Parietal lobe (tissue), 1 donor: Measurements from ENCODE around the gene PARP15. TPM values are rescaled to one million over a fixed set of nuclear protein-coding genes. Genes with fewer than 3 reads are reported as not detected.

ENCODE experiments used
- total RNA-seq: library from RNA; depleted of rRNA; stranded (reverse); fragments of >200 nt; gene quantifications from one replicate; pipeline ENCODE4 v1.2.3, GENCODE V29; 2014

PARP15 gene
- total RNA-seq = under 0.01 TPM

GRCh38 chr3:122577409-122578031 is at the start of gene PARP15:
TSS of gene PARP15 (plus strand) at chr3:122577650. CDS start at chr3:122577668, 18 bp downstream.

GRCh38 chr3:122564155-122564912 is 13.1 kb upstream of the PARP15 start, which contains the start of the genes DTX3L and PARP9:
TSS of gene DTX3L (plus strand) at chr3:122564338. CDS start at chr3:122564427, 89 bp downstream.
TSS of gene PARP9 (minus strand) at chr3:122564300. CDS start at chr3:122559620, 4,680 bp downstream.

GRCh38 chr3:122680475-122681283 is 103.2 kb downstream of the PARP15 start, which contains the start of gene PARP14:
TSS of gene PARP14 (plus strand) at chr3:122680839. CDS start at chr3:122680884, 45 bp downstream.

Other genes with a start within 250 kb of the PARP15 start
- gene MIX23, start 194.4 kb upstream of the PARP15 start, total RNA-seq = 18.8 TPM
- 6.9 TPM for gene FAM162A, start 193.5 kb upstream of the PARP15 start, total RNA-seq
- gene WDR5B, start 161.6 kb upstream of the PARP15 start, total RNA-seq = 8.8 TPM
- 58.5 TPM for gene KPNA1, start 62.7 kb upstream of the PARP15 start, total RNA-seq
- gene PARP9, start 13.3 kb upstream of the PARP15 start, total RNA-seq = 4.1 TPM
- 2.8 TPM for gene DTX3L, start 13.3 kb upstream of the PARP15 start, total RNA-seq
- 8.8 TPM for gene PARP14, start 103.2 kb downstream of the PARP15 start, total RNA-seq
- gene HSPBAP1, start 216.2 kb downstream of the PARP15 start, total RNA-seq = 14.4 TPM
- gene SLC49A4, start 217.4 kb downstream of the PARP15 start, total RNA-seq = 30.7 TPM